ENCODE measurements around the gene MCTP1.

The MCTP1 gene

GRCh38 chr5:94777056-94777880, 507.6 kb downstream of the MCTP1 start:
- Histone ChIP-seq H3K36me3 (ENCODE audit: control insufficient read depth, insufficient read depth, low read length) (no peaks in the 10 kb centered on the region), H3K9me3 (ENCODE audit: control insufficient read depth, low read length) (no peaks in the 10 kb centered on the region), H3K4me3 (ENCODE audit: low read length) (no peak overlapping the region), H3K9ac (ENCODE audit: low read length) (no peak overlapping the region), H3K27me3 (ENCODE audit: control insufficient read depth, insufficient read depth, low read length) (no peaks in the 10 kb centered on the region), H3K4me1 (ENCODE audit: control insufficient read depth, insufficient read depth, low read length) (no peaks in the 10 kb centered on the region)

GRCh38 chr5:94776167-94776566, 508.7 kb downstream of the MCTP1 start:
- no peaks in the 10 kb centered on the region for H3K9me3 ChIP-seq (ENCODE audit: control insufficient read depth, low read length)
- H3K4me3 ChIP-seq (ENCODE audit: low read length): no peak overlapping the region
- no peaks in the 10 kb centered on the region for H3K36me3 ChIP-seq (ENCODE audit: control insufficient read depth, insufficient read depth, low read length)
- no peaks in the 10 kb centered on the region for H3K4me1 ChIP-seq (ENCODE audit: control insufficient read depth, insufficient read depth, low read length)
- no peak overlapping the region for H3K9ac ChIP-seq (ENCODE audit: low read length)
- no peaks in the 10 kb centered on the region for H3K27me3 ChIP-seq (ENCODE audit: control insufficient read depth, insufficient read depth, low read length)

DNA sequence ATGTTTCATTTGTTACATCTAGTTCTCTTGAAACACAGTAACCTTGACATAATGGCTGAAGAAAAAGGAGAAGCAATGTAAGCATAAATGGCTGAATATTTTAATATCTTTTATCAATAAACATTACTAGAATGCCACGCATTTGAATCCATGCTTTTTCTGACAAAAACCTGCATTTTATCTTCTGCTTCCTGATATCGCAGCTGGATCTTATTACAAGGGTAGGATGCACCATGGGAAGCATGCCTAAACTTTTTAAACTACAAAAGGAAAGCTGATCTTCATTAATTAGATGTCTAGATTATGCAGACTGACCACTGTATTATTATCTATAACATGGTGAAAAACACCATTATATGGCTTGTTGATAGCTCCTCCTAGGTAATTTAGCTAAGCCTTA, 509.8 kb downstream of the MCTP1 start:
- Histone ChIP-seq H3K36me3 (ENCODE audit: control insufficient read depth, insufficient read depth, low read length) (no peaks in the 10 kb centered on the region), H3K9me3 (ENCODE audit: control insufficient read depth, low read length) (no peaks in the 10 kb centered on the region), H3K4me3 (ENCODE audit: low read length) (no peak overlapping the region), H3K4me1 (ENCODE audit: control insufficient read depth, insufficient read depth, low read length) (no peaks in the 10 kb centered on the region), H3K9ac (ENCODE audit: low read length) (no peak overlapping the region), H3K27me3 (ENCODE audit: control insufficient read depth, insufficient read depth, low read length) (no peaks in the 10 kb centered on the region)

GRCh38 chr5:94771742-94772141, 513.2 kb downstream of the MCTP1 start:
- no peak overlapping the region for H3K4me3 ChIP-seq (ENCODE audit: low read length)
- H3K36me3 ChIP-seq (ENCODE audit: control insufficient read depth, insufficient read depth, low read length): no peaks in the 10 kb centered on the region
- H3K4me1 ChIP-seq (ENCODE audit: control insufficient read depth, insufficient read depth, low read length): no peaks in the 10 kb centered on the region
- no peak overlapping the region for H3K9ac ChIP-seq (ENCODE audit: low read length)
- no peaks in the 10 kb centered on the region for H3K27me3 ChIP-seq (ENCODE audit: control insufficient read depth, insufficient read depth, low read length)
- no peaks in the 10 kb centered on the region for H3K9me3 ChIP-seq (ENCODE audit: control insufficient read depth, low read length)

GRCh38 chr5:94769996-94770395, 514.9 kb downstream of the MCTP1 start:
- no peaks in the 10 kb centered on the region for H3K4me1 ChIP-seq (ENCODE audit: control insufficient read depth, insufficient read depth, low read length)
- H3K9ac ChIP-seq (ENCODE audit: low read length): no peak overlapping the region
- H3K27me3 ChIP-seq (ENCODE audit: control insufficient read depth, insufficient read depth, low read length): no peaks in the 10 kb centered on the region
- no peak overlapping the region for H3K4me3 ChIP-seq (ENCODE audit: low read length)
- H3K9me3 ChIP-seq (ENCODE audit: control insufficient read depth, low read length): no peaks in the 10 kb centered on the region
- H3K36me3 ChIP-seq (ENCODE audit: control insufficient read depth, insufficient read depth, low read length): no peaks in the 10 kb centered on the region

- Histone ChIP-seq H3K36me3 (ENCODE audit: control insufficient read depth, insufficient read depth, low read length) (no peaks in the 10 kb centered on the region), H3K27me3 (ENCODE audit: control insufficient read depth, insufficient read depth, low read length) (no peaks in the 10 kb centered on the region), H3K4me3 (ENCODE audit: low read length) (no peak overlapping the region), H3K9ac (ENCODE audit: low read length) (no peak overlapping the region), H3K9me3 (ENCODE audit: control insufficient read depth, low read length) (no peaks in the 10 kb centered on the region), H3K4me1 (ENCODE audit: control insufficient read depth, insufficient read depth, low read length) (no peaks in the 10 kb centered on the region)
Measured at GRCh38 chr5:94761786-94762185, 523.1 kb downstream of the MCTP1 start.

DNA sequence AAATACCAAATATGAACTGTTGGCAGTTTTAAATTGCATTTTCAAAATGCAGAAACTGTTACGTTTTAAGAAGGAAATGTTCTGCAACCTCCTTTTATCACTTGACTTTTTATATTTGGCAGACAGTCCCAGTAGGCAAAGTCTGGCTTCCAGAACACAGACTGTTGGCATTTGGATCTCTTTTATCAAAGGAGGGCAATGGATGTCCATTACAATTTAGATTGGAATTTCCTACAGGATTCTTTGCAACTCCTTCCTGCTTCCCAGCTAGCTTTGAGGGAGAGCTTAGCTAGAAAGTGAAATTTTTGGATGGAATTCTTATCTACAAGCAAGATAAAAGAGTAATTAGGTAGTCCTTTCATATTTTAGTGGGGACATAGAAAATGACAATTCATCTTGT, 523.8 kb downstream of the MCTP1 start:
- Histone ChIP-seq H3K27me3 (ENCODE audit: control insufficient read depth, insufficient read depth, low read length) (no peaks in the 10 kb centered on the region), H3K36me3 (ENCODE audit: control insufficient read depth, insufficient read depth, low read length) (no peaks in the 10 kb centered on the region), H3K9me3 (ENCODE audit: control insufficient read depth, low read length) (no peaks in the 10 kb centered on the region), H3K4me3 (ENCODE audit: low read length) (no peak overlapping the region), H3K4me1 (ENCODE audit: control insufficient read depth, insufficient read depth, low read length) (no peaks in the 10 kb centered on the region), H3K9ac (ENCODE audit: low read length) (no peak overlapping the region)

DNA sequence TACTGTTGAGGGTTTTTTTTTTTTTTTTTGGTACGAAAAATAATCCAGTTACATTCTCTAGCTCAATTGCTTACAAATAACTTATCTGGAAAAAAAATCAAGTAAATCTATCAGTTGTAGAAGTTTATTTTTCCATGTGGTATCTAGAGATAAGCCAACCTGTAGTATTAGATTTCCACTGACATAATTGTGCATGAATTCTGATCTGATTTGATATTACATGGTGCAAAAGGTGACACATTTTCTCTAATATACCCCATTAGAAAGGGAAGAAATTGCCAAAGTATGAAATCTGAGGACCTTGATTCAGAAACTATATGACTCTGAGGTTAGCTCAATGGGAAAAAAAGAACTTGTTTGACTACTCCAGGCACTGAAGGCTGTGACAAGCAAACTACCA, 524.9 kb downstream of the MCTP1 start:
- H3K9me3 ChIP-seq (ENCODE audit: control insufficient read depth, low read length): no peaks in the 10 kb centered on the region
- no peaks in the 10 kb centered on the region for H3K4me1 ChIP-seq (ENCODE audit: control insufficient read depth, insufficient read depth, low read length)
- no peak overlapping the region for H3K9ac ChIP-seq (ENCODE audit: low read length)
- no peak overlapping the region for H3K4me3 ChIP-seq (ENCODE audit: low read length)
- H3K36me3 ChIP-seq (ENCODE audit: control insufficient read depth, insufficient read depth, low read length): no peaks in the 10 kb centered on the region
- H3K27me3 ChIP-seq (ENCODE audit: control insufficient read depth, insufficient read depth, low read length): no peaks in the 10 kb centered on the region

DNA sequence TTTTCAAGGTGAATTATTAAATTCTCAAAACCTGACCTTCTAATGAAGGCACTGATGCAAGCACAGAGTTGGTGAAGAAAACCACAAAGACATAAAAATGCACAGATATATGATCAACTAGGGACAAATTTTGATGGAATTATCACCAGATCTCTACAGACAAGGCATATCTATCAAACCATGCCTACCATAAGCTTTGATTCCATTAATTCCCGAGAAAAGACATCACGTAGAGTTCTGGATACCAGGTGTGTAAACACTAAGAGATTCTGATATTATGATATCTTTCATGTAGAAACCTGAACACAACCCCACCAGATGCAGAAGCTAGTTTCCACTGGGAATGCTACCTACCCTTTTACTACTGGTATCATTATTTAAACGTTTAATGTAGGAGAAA, 525.9 kb downstream of the MCTP1 start:
- Histone ChIP-seq H3K36me3 (ENCODE audit: control insufficient read depth, insufficient read depth, low read length) (no peaks in the 10 kb centered on the region), H3K4me1 (ENCODE audit: control insufficient read depth, insufficient read depth, low read length) (no peaks in the 10 kb centered on the region), H3K9ac (ENCODE audit: low read length) (no peak overlapping the region), H3K27me3 (ENCODE audit: control insufficient read depth, insufficient read depth, low read length) (no peaks in the 10 kb centered on the region), H3K9me3 (ENCODE audit: control insufficient read depth, low read length) (no peaks in the 10 kb centered on the region), H3K4me3 (ENCODE audit: low read length) (no peak overlapping the region)

DNA sequence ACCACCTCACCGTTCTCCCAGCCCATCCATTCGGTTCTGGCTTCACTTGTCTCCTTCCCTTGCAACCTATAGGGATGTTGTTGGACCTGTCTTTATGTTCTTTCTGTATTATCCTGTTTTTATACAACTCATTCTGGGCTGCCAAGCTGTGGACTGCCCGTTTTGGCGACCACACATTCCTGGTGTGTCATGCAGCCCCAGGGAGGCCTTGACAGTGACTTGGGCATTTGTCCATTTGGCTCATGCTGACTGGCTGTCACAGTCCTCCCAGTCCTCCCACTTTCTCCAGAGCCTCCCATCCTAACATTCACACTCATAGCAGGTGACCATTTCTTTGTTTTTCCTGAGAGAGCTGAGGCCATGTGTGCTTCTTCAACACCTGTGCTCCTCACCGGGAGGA, 530.1 kb downstream of the MCTP1 start:
- H3K9me3 ChIP-seq (ENCODE audit: control insufficient read depth, low read length): no peaks in the 10 kb centered on the region
- H3K27me3 ChIP-seq (ENCODE audit: control insufficient read depth, insufficient read depth, low read length): no peaks in the 10 kb centered on the region
- H3K9ac ChIP-seq (ENCODE audit: low read length): no peak overlapping the region
- no peak overlapping the region for H3K4me3 ChIP-seq (ENCODE audit: low read length)
- no peaks in the 10 kb centered on the region for H3K4me1 ChIP-seq (ENCODE audit: control insufficient read depth, insufficient read depth, low read length)
- no peaks in the 10 kb centered on the region for H3K36me3 ChIP-seq (ENCODE audit: control insufficient read depth, insufficient read depth, low read length)

DNA sequence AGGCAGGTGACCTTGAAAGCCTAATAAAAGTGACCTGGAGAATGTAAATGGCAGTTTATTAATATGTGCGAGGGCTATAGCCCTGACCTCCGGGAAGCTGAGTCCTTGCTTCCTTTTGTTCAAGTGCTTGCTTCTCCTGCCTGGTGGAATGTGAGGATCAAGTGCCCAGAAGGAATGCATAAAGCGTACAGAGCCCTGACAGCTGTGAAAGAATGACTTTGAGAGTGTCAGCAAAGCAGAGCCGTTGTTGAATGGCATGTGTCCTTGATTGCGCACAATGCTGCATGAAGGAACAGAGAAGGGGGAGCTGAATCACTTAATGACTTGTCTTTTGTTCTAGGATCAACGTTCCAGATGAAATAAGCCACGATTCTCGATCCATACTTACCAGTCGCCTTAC, 533.4 kb downstream of the MCTP1 start:
- Histone ChIP-seq H3K9ac (ENCODE audit: low read length) (no peak overlapping the region), H3K27me3 (ENCODE audit: control insufficient read depth, insufficient read depth, low read length) (no peaks in the 10 kb centered on the region), H3K4me3 (ENCODE audit: low read length) (no peak overlapping the region), H3K4me1 (ENCODE audit: control insufficient read depth, insufficient read depth, low read length) (peaks cover 2% of the 10 kb centered on the region), H3K9me3 (ENCODE audit: control insufficient read depth, low read length) (no peaks in the 10 kb centered on the region), H3K36me3 (ENCODE audit: control insufficient read depth, insufficient read depth, low read length) (no peaks in the 10 kb centered on the region)

DNA sequence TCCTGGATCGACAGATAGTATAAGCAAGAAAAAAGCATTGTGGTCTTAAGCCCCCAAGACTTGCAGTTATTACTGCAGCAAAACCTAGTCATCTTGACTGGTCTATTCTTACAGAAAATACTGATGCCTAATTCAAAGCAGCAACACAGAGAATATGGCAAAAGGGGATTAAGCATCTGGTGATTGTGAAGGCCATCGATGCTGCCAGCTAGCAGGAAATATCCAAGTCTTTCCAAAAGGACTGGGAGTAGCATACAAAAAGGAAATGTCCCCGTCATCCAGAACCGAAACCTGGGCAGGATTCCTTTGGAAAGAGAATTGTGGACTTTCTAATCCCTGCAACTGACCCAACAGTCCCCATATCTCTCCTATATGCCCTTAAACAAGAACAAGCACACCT, 534.2 kb downstream of the MCTP1 start:
- Histone ChIP-seq H3K36me3 (ENCODE audit: control insufficient read depth, insufficient read depth, low read length) (no peaks in the 10 kb centered on the region), H3K27me3 (ENCODE audit: control insufficient read depth, insufficient read depth, low read length) (no peaks in the 10 kb centered on the region), H3K9ac (ENCODE audit: low read length) (no peak overlapping the region), H3K9me3 (ENCODE audit: control insufficient read depth, low read length) (no peaks in the 10 kb centered on the region), H3K4me3 (ENCODE audit: low read length) (no peak overlapping the region), H3K4me1 (ENCODE audit: control insufficient read depth, insufficient read depth, low read length) (peaks cover 6% of the 10 kb centered on the region)

DNA sequence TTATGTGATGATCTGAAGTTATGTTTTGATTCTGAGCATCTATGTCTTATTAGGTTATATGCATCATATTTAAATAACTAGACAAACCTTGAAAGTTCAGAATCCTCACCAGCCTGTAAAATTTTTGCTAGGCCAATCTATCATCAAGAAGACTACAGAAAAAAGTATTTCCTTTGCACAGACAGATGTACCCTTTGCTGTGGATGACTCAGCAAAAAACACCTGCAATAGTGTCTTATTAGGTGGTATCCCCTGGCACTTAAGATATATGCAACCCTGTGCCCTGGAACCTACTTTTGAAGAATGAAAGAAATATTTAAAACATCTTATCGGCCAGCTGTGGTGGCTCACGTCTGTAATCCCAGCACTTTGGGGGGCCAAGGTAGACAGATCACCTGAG, 535.9 kb downstream of the MCTP1 start:
- Histone ChIP-seq H3K9me3 (ENCODE audit: control insufficient read depth, low read length) (no peaks in the 10 kb centered on the region), H3K4me3 (ENCODE audit: low read length) (no peak overlapping the region), H3K36me3 (ENCODE audit: control insufficient read depth, insufficient read depth, low read length) (no peaks in the 10 kb centered on the region), H3K27me3 (ENCODE audit: control insufficient read depth, insufficient read depth, low read length) (no peaks in the 10 kb centered on the region), H3K4me1 (ENCODE audit: control insufficient read depth, insufficient read depth, low read length) (peaks cover 6% of the 10 kb centered on the region), H3K9ac (ENCODE audit: low read length) (no peak overlapping the region)

Measured in mucosa of stomach (tissue), 1 donor.